A204.1 (cell line): Measurements from ENCODE around the gene SLC25A34.
"Not testable (repeated sequence)": the region's sequence is repeated elsewhere in the genome, so short reads cannot be mapped to it uniquely, and the experiment has no call there.

Experiments used
- FAIRE-seq: peaks from 2 replicates; lab custom pipeline; 2012; peaks lifted over from hg19 to GRCh38; lab: Jason Lieb, UNC

SLC25A34 gene

GRCh38 chr1:15736038-15736891, at the start of gene SLC25A34:
TSS of gene SLC25A34 (plus strand) at chr1:15736258. CDS start at chr1:15736486, 228 bp downstream.
- FAIRE-seq: no peak

- no peak for FAIRE-seq
These were observed 48.6 kb upstream of the SLC25A34 start for GRCh38 chr1:15687446-15687845.

DNA sequence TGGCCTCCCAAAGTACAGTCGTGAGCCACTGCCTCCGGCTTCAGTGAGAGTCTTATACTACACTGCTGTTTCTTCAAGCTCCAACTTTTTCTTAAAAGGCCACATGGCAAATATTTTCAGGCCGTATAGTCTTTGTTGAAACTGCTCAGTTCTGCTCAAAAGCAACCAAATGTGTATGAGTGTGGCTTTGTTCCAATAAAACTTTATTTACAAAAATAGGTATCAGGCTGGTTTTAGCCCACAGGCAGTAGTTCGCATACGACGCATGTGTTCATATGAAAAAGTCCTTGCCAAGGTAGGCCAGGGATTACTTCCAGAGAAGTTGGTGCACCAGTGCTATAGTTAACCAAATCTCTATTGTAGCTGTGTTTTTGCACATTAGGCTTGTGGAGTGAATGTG, 45.7 kb upstream of the SLC25A34 start:
- no peak for FAIRE-seq

GRCh38 chr1:15691434-15692032, 44.5 kb upstream of the SLC25A34 start:
- no peak for FAIRE-seq

DNA sequence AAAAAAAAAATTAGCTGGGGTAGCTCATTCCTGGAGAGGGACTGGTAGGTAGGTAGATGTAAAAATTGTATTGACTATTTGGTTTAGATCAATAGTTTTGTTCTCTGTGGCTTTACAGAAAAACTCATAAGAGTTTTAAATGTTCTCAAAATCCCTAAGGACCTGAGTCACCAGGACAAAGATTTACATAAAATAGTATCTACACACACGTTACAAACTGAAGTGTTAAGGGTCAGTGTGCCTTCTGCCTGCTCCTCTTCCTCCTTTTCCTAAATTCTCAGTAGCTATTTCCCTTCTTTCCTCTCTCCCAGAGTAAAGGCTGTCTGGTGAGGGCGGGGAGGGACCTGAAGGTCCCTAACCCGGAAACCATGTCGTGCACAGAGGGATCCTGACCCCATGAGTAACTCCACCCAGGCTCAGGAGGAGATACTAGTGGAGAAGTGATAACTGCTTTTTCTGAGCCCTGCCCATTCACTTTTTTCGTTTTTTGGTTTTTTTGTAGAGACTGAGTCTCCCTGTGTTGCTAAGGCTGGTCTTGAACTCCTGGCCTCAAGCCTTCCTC, 43.9 kb upstream of the SLC25A34 start:
- FAIRE-seq: no peak

GRCh38 chr1:15693371-15693770, 42.7 kb upstream of the SLC25A34 start:
- no peak for FAIRE-seq

DNA sequence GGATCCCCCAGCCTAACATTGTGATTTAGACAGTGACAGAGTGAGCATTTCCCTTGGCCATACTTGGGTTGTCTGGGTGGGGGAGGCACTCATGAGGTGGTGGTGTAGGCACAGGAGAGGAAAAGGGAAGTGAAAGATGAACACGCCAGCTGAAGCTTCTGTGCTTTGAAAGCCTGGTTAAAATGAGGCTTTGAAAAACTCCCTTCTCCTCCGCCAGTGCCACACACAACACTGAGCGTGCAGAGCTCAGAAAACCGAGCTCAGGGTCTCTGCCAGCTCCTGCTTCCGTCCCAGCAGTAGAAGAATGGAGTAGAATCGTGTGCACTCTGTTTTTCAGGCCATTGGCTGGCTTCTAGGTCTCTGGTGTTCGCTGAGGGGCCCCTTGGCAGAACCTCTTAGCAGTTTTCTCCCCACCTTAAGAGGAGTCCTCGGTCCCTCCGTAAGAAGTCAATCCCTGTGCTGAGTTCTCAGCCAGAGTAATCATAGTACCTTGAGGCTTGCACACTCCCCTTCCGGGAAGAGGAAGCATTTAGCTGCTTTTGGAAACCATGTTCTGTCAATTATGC, 39.0 kb upstream of the SLC25A34 start:
- FAIRE-seq: no peak

- no peak for FAIRE-seq
These were observed 37.9 kb upstream of the SLC25A34 start for GRCh38 chr1:15698201-15698600.

GRCh38 chr1:15699321-15699720, 36.7 kb upstream of the SLC25A34 start:
- FAIRE-seq: not testable (repeated sequence)

- FAIRE-seq: no peak
These were observed 35.5 kb upstream of the SLC25A34 start for GRCh38 chr1:15700508-15700907.

DNA sequence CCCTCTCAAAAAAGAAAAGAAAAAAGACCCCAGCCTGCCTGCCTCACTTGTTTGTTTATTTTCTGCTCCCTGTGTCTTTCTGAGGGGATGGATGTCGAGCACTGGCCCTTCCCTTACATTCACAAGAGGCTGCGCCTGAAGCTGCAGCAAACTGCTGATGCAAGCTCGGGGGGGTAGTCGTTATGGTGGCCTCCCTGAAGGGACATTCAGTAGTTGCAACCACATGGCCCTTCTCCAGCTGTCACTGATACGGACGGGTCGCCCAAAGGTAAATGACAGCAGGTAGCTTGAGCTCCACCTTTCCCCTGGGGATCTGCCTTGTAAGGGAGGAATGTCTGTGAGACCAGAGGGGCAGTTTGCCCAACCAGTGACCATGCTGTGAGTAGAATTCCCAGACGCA, 34.3 kb upstream of the SLC25A34 start:
- FAIRE-seq: no peak

- FAIRE-seq: no peak
These were observed 33.1 kb upstream of the SLC25A34 start for GRCh38 chr1:15702722-15703550.

DNA sequence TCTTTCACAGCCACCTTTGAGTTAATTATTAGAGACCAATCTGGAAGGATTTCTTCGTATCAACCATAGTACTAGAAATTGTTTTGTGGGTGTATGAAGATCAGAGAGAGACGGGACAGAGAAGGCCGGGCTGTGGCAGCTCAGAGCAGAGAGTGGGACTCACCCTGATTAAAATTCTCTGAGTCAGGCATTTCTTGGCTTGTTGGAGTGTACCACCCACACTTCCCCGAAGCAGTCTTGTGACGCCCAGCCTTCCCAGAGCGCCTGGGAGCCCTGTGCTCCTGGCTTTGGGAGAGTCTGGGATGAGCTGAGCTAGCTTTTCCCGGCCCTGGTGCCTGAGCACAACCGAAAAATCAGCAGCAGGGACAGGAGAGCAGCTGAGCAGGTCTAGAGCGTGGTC, 32.5 kb upstream of the SLC25A34 start:
- no peak for FAIRE-seq

GRCh38 chr1:15704526-15705183, 31.4 kb upstream of the SLC25A34 start:
- FAIRE-seq: no peak

DNA sequence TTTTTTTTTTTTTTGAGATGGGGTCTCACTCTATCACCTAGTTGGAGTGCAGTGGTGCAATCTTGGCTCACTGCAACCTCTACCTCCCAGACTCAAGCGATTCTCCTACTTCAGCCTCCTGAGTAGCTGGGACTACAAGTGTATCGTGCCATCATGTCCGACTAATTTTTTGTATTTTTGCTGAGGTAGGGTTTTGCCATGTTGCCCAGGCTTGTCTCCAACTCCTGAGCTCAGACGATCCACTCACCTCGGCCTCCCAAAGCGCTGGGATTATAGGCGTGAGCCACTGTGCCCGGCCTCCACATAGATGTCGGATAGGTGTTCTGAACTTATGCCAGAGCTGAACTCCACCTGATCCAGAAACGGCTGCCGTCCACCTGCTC, 30.9 kb upstream of the SLC25A34 start:
- no peak for FAIRE-seq

DNA sequence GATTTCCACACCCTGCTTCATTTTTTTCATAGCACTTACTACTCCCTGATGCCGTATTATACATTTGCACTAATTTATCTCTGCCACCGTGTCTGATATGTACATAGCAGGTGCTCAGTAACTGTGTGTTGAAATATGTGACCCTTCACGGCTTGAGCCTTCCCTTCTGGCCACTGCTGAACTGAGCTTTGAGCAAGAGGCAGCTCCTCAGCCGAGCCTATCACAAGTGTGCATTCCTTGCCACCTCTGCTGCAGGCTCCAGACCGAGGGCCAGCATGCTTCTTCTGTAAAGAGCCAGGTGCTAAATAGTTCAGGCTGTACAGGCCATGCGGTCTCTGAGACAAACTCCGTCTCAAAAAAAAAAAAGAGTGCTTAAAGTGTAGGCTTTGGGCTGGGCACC, 29.3 kb upstream of the SLC25A34 start:
- FAIRE-seq: no peak

GRCh38 chr1:15707239-15707925, 28.7 kb upstream of the SLC25A34 start:
- FAIRE-seq: no peak

DNA sequence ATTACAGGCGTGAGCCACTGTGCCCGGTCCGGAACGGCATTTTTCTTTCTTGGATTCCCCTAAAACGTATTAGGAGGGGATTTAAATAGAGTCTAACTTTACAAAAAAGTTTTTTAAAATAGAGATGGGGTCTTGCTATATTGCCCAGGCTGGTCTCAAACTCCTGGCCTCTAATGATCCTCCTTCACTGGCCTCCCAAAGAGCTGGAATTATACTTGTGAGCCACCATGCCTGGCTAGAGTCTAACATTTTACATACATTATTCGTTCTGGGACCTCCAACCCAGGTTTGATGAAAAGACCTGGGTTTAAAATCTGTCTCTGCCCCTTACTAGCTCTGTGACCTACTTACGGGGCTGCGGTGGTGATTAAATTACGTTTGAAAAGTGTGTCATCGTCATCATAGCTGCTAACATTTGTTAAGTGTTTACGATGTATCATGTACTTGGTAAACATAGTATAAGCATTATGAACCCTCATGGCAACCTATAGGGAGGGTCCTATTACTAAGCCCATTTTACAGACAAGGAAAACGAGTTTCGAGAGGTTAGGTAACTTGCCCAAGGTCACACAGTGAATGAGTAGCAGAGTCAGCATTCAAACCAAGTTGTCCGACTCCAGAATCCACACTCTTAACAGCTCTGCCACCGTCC, 27.4 kb upstream of the SLC25A34 start:
- FAIRE-seq: no peak

- FAIRE-seq: no peak
These were observed 26.8 kb upstream of the SLC25A34 start for GRCh38 chr1:15709226-15709625.

GRCh38 chr1:15712168-15712567, 23.9 kb upstream of the SLC25A34 start:
- FAIRE-seq: no peak
